Loucy (cell line): Measurements from ENCODE around the gene CHRND.

Experiments used
- H2AFZ ChIP-seq: fragments of 200-600 bp; sonication (generic); 2 replicates; pipeline ENCODE4 v1.6.0; 2016; ENCODE audit warnings: antibody characterized with exemption, mild to moderate bottlenecking, low read length, moderate library complexity
- H3F3A ChIP-seq: fragments of 200-600 bp; 2 replicates; pipeline ENCODE4 v1.6.0; 2016; ENCODE audit warnings: antibody characterized with exemption, low read depth, mild to moderate bottlenecking
- H3K27me3 ChIP-seq: fragments of 200-600 bp; sonication (generic); 2 replicates; pipeline ENCODE4 v1.6.1; 2014; ENCODE audit warnings: low read length, mild to moderate bottlenecking; ENCODE audit not compliant: insufficient read depth, poor library complexity, severe bottlenecking
- H3K36me3 ChIP-seq: fragments of 200-600 bp; sonication (generic); 2 replicates; pipeline ENCODE4 v1.6.1; 2016; ENCODE audit warnings: low read length; ENCODE audit not compliant: insufficient read depth
- H3K4me1 ChIP-seq: fragments of 200-600 bp; sonication (generic); 2 replicates; pipeline ENCODE4 v1.5.1; 2014; ENCODE audit warnings: low read length, mild to moderate bottlenecking; ENCODE audit not compliant: insufficient read depth, poor library complexity, severe bottlenecking
- H3K4me2 ChIP-seq: fragments of 200-600 bp; sonication (generic); 2 replicates; pipeline ENCODE4 v1.6.0; 2014; ENCODE audit warnings: antibody characterized with exemption, low read length, low read depth, mild to moderate bottlenecking; ENCODE audit not compliant: poor library complexity, severe bottlenecking
- H3K4me3 ChIP-seq: fragments of 200-600 bp; sonication (generic); 2 replicates; pipeline ENCODE4 v1.5.1; 2014; ENCODE audit warnings: low read length, mild to moderate bottlenecking, mixed read lengths; ENCODE audit not compliant: poor library complexity, severe bottlenecking
- H3K79me2 ChIP-seq: fragments of 200-600 bp; sonication (generic); 2 replicates; pipeline ENCODE4 v1.6.1; 2014; ENCODE audit warnings: low read length; ENCODE audit not compliant: insufficient read depth
- H3K9ac ChIP-seq: fragments of 200-600 bp; sonication (generic); 2 replicates; pipeline ENCODE4 v1.6.0; 2014; ENCODE audit warnings: mild to moderate bottlenecking, low read depth, low read length, moderate library complexity; ENCODE audit not compliant: poor library complexity, severe bottlenecking
- H3K9me2 ChIP-seq: fragments of 200-600 bp; sonication (generic); replicated peaks from 2 replicates; pipeline ENCODE4 v1.6.1; 2016; ENCODE audit warnings: low read depth, low read length, mixed read lengths
- H3K9me3 ChIP-seq: fragments of 200-600 bp; sonication (generic); 2 replicates; pipeline ENCODE4 v1.6.1; 2014; ENCODE audit warnings: mild to moderate bottlenecking, antibody characterized with exemption, low read length, low read depth; ENCODE audit not compliant: insufficient read depth
- H4K20me1 ChIP-seq: fragments of 200-600 bp; sonication (generic); 2 replicates; pipeline ENCODE4 v1.6.0; 2014; ENCODE audit warnings: antibody characterized with exemption, low read length, mild to moderate bottlenecking; ENCODE audit not compliant: insufficient read depth, poor library complexity, severe bottlenecking
- EZH2phosphoT487 ChIP-seq: fragments of 200-600 bp; IDR thresholded peaks from 2 replicates; pipeline ENCODE4 v1.6.1; 2018; ENCODE audit warnings: antibody characterized with exemption, mild to moderate bottlenecking, moderate library complexity, borderline replicate concordance
- TF ChIP-seq, protein P1 (sequence below): fragments of 200-600 bp; sonication (generic); conservative IDR thresholded peaks from 2 replicates; pipeline ENCODE4 v1.5.1; 2014; ENCODE audit warnings: mild to moderate bottlenecking, antibody characterized with exemption, low read length

The CHRND gene

DNA sequence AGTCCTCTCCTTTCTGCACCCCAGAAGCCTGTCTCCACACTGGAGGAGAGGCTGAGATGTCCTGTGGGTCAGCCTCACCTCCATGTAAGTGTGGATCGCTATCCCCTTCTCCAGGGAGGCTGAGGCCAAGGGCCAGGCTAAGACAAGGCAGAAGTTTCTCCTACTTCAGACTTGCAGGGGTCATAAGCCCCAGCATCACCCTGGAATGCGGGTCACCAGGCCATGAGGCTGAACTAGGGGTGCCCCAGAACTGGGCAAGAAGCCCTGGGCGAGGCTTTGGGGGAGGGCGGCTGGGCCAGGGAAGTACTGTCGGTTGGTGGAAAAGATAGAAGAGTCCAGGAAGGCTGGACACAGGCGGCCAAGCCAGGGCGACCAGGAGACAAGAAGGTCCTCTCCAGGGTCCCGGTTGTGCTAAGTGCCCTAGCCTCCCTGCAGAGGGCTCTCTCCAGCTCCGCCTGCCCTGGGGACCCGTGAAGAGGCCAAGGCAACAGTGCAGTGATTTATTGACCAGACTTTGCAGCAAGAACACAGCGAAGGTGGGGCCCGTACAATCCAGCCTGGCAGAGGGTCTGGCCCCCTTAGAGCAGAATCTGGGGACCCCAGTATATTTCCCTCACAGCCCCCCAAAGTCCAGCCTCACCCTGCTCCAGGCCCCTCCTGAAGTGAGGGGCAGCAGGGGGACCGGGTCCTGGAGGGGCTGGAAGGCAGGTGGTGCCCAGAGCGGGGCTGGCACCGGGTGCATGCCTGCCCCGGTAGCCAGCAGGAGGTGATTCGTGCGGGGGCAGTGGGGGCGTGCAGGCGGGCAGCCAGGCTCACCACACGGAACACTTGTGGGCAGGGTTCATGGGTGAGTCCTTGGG is 46.4 kb upstream of the CHRND start:
- no peak overlapping the region for H3K9ac ChIP-seq
- H3F3A ChIP-seq: no peaks in the 10 kb centered on the region
- no peaks in the 10 kb centered on the region for H4K20me1 ChIP-seq
- H3K4me1 ChIP-seq: no peaks in the 10 kb centered on the region
- H3K79me2 ChIP-seq: no peaks in the 10 kb centered on the region
- no peaks in the 10 kb centered on the region for H3K27me3 ChIP-seq
- no peaks in the 10 kb centered on the region for H3K9me2 ChIP-seq
- H3K9me3 ChIP-seq: no peaks in the 10 kb centered on the region
- H3K4me3 ChIP-seq: no peak overlapping the region
- TF ChIP-seq, protein P1, sequence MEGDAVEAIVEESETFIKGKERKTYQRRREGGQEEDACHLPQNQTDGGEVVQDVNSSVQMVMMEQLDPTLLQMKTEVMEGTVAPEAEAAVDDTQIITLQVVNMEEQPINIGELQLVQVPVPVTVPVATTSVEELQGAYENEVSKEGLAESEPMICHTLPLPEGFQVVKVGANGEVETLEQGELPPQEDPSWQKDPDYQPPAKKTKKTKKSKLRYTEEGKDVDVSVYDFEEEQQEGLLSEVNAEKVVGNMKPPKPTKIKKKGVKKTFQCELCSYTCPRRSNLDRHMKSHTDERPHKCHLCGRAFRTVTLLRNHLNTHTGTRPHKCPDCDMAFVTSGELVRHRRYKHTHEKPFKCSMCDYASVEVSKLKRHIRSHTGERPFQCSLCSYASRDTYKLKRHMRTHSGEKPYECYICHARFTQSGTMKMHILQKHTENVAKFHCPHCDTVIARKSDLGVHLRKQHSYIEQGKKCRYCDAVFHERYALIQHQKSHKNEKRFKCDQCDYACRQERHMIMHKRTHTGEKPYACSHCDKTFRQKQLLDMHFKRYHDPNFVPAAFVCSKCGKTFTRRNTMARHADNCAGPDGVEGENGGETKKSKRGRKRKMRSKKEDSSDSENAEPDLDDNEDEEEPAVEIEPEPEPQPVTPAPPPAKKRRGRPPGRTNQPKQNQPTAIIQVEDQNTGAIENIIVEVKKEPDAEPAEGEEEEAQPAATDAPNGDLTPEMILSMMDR: no peak
- TF ChIP-seq EZH2phosphoT487: no peak
- H2AFZ ChIP-seq: no peak overlapping the region
- no peaks in the 10 kb centered on the region for H3K36me3 ChIP-seq
- no peak overlapping the region for H3K4me2 ChIP-seq

DNA sequence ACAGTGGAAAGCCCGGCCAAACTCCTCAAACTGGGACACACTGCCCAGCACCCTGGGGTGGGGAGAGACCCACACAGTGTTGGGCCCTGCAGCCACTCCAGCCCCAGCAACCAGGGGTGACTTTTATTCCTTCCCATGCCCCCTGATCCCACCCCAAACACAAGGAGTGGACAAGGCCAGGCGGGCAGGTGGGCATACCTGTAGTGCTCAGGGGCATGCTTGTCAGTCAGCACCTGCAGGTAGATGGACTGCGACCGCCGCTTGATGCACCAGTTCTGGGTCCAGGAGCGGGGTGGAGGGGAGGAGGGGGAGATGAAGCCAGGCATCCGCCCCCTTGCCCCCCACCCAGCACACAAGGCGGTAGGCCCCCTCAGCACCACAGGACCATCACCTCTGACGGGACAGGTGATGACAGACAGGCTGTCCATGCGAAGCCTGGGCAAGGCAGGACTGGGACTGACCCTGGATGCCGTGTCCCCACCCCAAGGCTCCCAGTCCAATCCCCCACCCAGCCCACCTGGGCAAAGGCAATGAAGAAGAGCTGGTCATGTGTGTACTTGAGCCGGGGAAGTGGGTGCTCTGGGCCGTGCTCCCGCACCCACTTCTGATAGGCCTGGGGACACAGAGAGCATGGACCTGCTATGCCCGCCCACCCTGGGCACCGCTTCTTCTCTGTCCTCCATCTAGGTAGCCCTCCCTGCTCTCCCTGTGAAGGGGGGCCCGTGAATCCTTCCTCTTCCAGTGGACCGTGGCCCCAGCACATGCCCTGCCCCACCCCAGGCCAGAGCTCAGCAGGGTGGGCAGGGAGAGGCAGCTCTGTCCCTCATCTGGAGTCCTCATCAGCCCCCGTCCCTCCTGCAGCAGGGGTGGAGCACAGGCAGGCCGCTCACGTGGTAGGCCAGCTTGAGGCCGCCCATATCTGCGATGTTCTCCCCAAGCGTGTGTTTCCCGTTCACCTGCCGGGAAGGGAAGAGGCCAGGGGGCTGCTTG is 45.5 kb upstream of the CHRND start:
- H3F3A ChIP-seq: no peaks in the 10 kb centered on the region
- H3K27me3 ChIP-seq: no peaks in the 10 kb centered on the region
- no peaks in the 10 kb centered on the region for H3K9me2 ChIP-seq
- H2AFZ ChIP-seq: no peak overlapping the region; the same call in 1 of the 2 replicates
- no peaks in the 10 kb centered on the region for H3K4me1 ChIP-seq
- H4K20me1 ChIP-seq: no peaks in the 10 kb centered on the region
- H3K36me3 ChIP-seq: no peaks in the 10 kb centered on the region
- no peak overlapping the region for H3K9ac ChIP-seq
- H3K4me2 ChIP-seq: no peak overlapping the region
- H3K4me3 ChIP-seq: no peak overlapping the region
- H3K9me3 ChIP-seq: no peaks in the 10 kb centered on the region
- H3K79me2 ChIP-seq: no peaks in the 10 kb centered on the region
- no peak for TF ChIP-seq EZH2phosphoT487
- TF ChIP-seq, protein P1: no peak

DNA sequence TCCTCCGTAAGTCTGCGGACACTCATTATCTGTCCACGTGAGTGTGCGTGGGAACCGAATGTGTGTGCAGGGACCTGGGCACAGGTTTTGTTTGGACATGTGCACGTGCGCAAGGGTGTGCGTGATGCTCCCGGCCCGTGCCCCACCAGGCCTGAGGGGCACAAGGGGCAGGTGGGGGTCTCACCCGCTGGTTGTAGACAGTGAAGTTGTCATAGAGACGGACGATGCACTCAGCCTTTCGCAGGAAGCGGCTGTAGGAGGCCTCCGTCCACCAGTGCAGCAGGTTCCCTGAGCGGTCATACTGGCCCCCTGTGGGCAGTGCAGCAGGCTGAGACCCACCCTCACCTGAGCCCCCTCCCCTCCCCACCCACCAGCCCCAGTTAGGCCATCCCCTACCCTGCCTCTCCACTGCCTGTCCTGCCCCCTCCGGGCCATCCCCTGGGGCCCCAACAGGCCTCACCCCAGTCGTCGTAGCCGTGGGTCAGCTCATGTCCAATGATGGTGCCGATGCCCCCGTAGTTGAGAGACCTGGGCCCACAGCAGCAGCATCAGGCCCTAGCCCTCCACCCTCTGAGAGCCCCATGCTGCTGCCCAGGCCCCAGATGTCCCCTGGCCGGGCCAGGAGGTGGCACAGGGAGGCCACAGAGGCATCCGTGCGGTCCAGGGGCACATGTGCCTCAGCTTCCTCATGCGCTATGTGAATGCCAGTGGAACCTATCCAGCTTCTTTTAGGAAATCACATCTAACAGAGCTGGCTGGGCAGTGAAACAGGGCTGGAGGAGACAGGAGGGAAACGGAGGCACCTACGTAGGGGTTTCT is 44.4 kb upstream of the CHRND start:
- Histone ChIP-seq H3K4me2 (no peak overlapping the region), H3K9ac (no peak overlapping the region), H4K20me1 (no peaks in the 10 kb centered on the region), H3K9me3 (no peaks in the 10 kb centered on the region), H3K27me3 (no peaks in the 10 kb centered on the region), H3K4me3 (no peak overlapping the region), H3K4me1 (no peaks in the 10 kb centered on the region), H3F3A (no peaks in the 10 kb centered on the region), H2AFZ (no peak overlapping the region), H3K79me2 (no peaks in the 10 kb centered on the region), H3K9me2 (no peaks in the 10 kb centered on the region), H3K36me3 (no peaks in the 10 kb centered on the region)
- TF ChIP-seq EZH2phosphoT487: no peak
- TF ChIP-seq, protein P1: no peak
